K562 (cell line): ENCODE measurements around the gene MIXL1. TPM values are rescaled to one million over a fixed set of nuclear protein-coding genes. Genes with fewer than 3 reads are reported as not detected.

Experiments
- BCL6 ChIP-seq: fragments of 250-450 bp; sonication (Bioruptor Pico); IDR thresholded peaks from 2 replicates; pipeline ENCODE4 v1.4.0; 2020
- BRCA1 ChIP-seq, 2 experiments: fragments of 450-650 bp in 1 of 2; sonication (generic) in 1 of 2; formaldehyde crosslinking in 1 of 2; IDR thresholded peaks; 2 replicates each; pipeline versions ENCODE4 v1.5.0 to v1.6.1; 2017 to 2020; ENCODE audit warnings: mild to moderate bottlenecking in 1 of 2, missing genetic modification reagents in 1 of 2
- DDX20 ChIP-seq: fragments of 450-650 bp; IDR thresholded peaks from 2 replicates; pipeline ENCODE4 v1.6.1; 2016; ENCODE audit warnings: missing genetic modification characterization, low read depth, mild to moderate bottlenecking, missing compliant biosample characterization, moderate library complexity
- E2F4 ChIP-seq: sonication (generic); formaldehyde crosslinking; IDR thresholded peaks from 2 replicates; pipeline ENCODE4 v1.8.0; 2022; ENCODE audit warnings: mild to moderate bottlenecking, low read depth, missing genetic modification reagents
- ELF2 ChIP-seq: fragments of 250-450 bp; sonication (Bioruptor Pico); IDR thresholded peaks from 2 replicates; pipeline ENCODE4 v1.5.0; 2021; ENCODE audit warnings: mild to moderate bottlenecking
- ETV6 ChIP-seq, 3 experiments: fragments of 150-350 bp in 1 of 3; sonication (generic) in 1 of 3; formaldehyde crosslinking in 1 of 3; IDR thresholded peaks; 2 replicates each; pipeline versions ENCODE4 v1.6.1 to v1.8.0; 2014 to 2022; ENCODE audit warnings: borderline replicate concordance in 2 of 3, low read depth in 2 of 3, antibody characterized with exemption in 1 of 3, low read length in 1 of 3, mild to moderate bottlenecking in 1 of 3, missing genetic modification reagents in 1 of 3
- EWSR1 ChIP-seq: fragments of 450-650 bp; IDR thresholded peaks from 2 replicates; pipeline ENCODE4 v1.6.1; 2018; ENCODE audit warnings: borderline replicate concordance, mild to moderate bottlenecking, low read depth, moderate library complexity; ENCODE audit not compliant: partially characterized antibody
- FOXA3 ChIP-seq, 2 experiments: fragments of 450-650 bp in 1 of 2; sonication (generic) in 1 of 2; formaldehyde crosslinking; IDR thresholded peaks in 1 of 2; conservative IDR thresholded peaks in 1 of 2; 2 replicates each; pipeline versions ENCODE4 v1.4.0 to v1.8.0; 2020 to 2022; ENCODE audit warnings: mild to moderate bottlenecking in 2 of 2, missing genetic modification reagents in 1 of 2
- LCOR ChIP-seq: sonication (generic); formaldehyde crosslinking; IDR thresholded peaks from 2 replicates; pipeline ENCODE4 v1.8.0; 2022; ENCODE audit warnings: mild to moderate bottlenecking, missing genetic modification reagents
- MXI1 ChIP-seq: IDR thresholded peaks from 2 replicates; pipeline ENCODE4 v1.6.1; 2011; ENCODE audit warnings: low read depth, mild to moderate bottlenecking, improper control_type of control experiment, low read length
- PCBP1 ChIP-seq: fragments of 200-400 bp; formaldehyde crosslinking; IDR thresholded peaks from 2 replicates; pipeline ENCODE4 v1.6.1; 2018; ENCODE audit warnings: mild to moderate bottlenecking, low read depth, low read length; ENCODE audit not compliant: poor library complexity, severe bottlenecking
- POLR2G ChIP-seq: fragments of 200-400 bp; formaldehyde crosslinking; IDR thresholded peaks from 2 replicates; pipeline ENCODE4 v1.6.1; 2017; ENCODE audit warnings: low read depth, mild to moderate bottlenecking, antibody characterized with exemption, low read length, moderate library complexity
- POU5F1 ChIP-seq: fragments of 150-350 bp; IDR thresholded peaks from 2 replicates; pipeline ENCODE4 v1.6.1; 2014; ENCODE audit warnings: borderline replicate concordance, low read length, low read depth, mild to moderate bottlenecking; ENCODE audit not compliant: partially characterized antibody
- RBM25 ChIP-seq: fragments of 200-400 bp; formaldehyde crosslinking; IDR thresholded peaks from 2 replicates; pipeline ENCODE4 v1.6.1; 2018; ENCODE audit warnings: low read length, low read depth, moderate library complexity; ENCODE audit not compliant: severe bottlenecking
- RBM34 ChIP-seq: fragments of 200-400 bp; formaldehyde crosslinking; IDR thresholded peaks from 2 replicates; pipeline ENCODE4 v1.6.1; 2018; ENCODE audit warnings: low read length, borderline replicate concordance; ENCODE audit not compliant: insufficient read depth
- SIN3B ChIP-seq: fragments of 450-650 bp; IDR thresholded peaks from 2 replicates; pipeline ENCODE4 v1.6.1; 2017; ENCODE audit warnings: low read depth, mild to moderate bottlenecking, moderate library complexity
- SP1 ChIP-seq: sonication (generic); formaldehyde crosslinking; IDR thresholded peaks from 2 replicates; pipeline ENCODE4 v1.8.1; 2022; ENCODE audit warnings: mild to moderate bottlenecking, missing genetic modification reagents
- TBP ChIP-seq: optimal IDR thresholded peaks from 2 replicates; pipeline ENCODE3; 2011; ENCODE audit warnings: low read depth, low read length, improper control_type of control experiment
- U2AF1 ChIP-seq: fragments of 200-400 bp; formaldehyde crosslinking; optimal IDR thresholded peaks from 2 replicates; pipeline ENCODE3; 2017; ENCODE audit warnings: mild to moderate bottlenecking, low read depth, low read length, moderate library complexity
- ZBTB12 ChIP-seq: fragments of 250-450 bp; sonication (Bioruptor Pico); IDR thresholded peaks from 2 replicates; pipeline ENCODE4 v1.4.0; 2020
- ZBTB5 ChIP-seq: fragments of 450-650 bp; IDR thresholded peaks from 2 replicates; pipeline ENCODE4 v1.6.1; 2017; ENCODE audit warnings: antibody characterized with exemption
- ZC3H4 ChIP-seq: sonication (generic); formaldehyde crosslinking; IDR thresholded peaks from 2 replicates; pipeline ENCODE4 v1.9.0; 2021; ENCODE audit warnings: missing genetic modification reagents, borderline replicate concordance
- polyA plus RNA-seq, 8 experiments: library from polyadenylated mRNA; depleted of rRNA in 4 of 8; stranded (reverse) in 5 of 8; unstranded in 3 of 8; fragments of >200 nt; fragmentation: Nextera tagmentation in 2 of 8; fragmentation: Illumina TruSeq in 1 of 8; extraction: Ambion mirVana in 2 of 8; extraction: Trizol in 1 of 8; gene quantifications; 2 replicates each; pipeline versions ENCODE4 v1.2.1 to v1.2.3, GENCODE V29; 2011 to 2014; ENCODE audit warnings: inconsistent platforms in 1 of 8, missing spikeins in 1 of 8
- total RNA-seq, 7 experiments: library from RNA; depleted of rRNA in 6 of 7; stranded (reverse); fragments of >200 nt in 6 of 7; fragmentation: Illumina TruSeq in 2 of 7; extraction: Trizol in 2 of 7; gene quantifications; 2 replicates each; pipeline versions ENCODE4 v1.2.1 to v1.2.3, GENCODE V29; 2011 to 2021; ENCODE audit warnings: low replicate concordance in 1 of 7

The MIXL1 gene
- total and polyA plus RNA-seq, 9 of the 15 experiments (the other 6 are each of a cell fraction or from before 2014, with no cell fraction given): not detected

- TF ChIP-seq BRCA1 (IDR thresholded peaks at IDR 0.05) (no peak), BRCA1 (CRISPR knock-in tag; IDR thresholded peaks at IDR 0.05) (no peak), ZC3H4 (CRISPR knock-in tag) (no peak), SIN3B (peak; percentile 84), RBM25 (no peak), FOXA3 (CRISPR knock-in tag; conservative IDR thresholded peaks at IDR 0.05 in 1 of 2, IDR thresholded peaks at IDR 0.05 in 1 of 2) (peak in 1 of 2 experiments; percentile 53; a peak in 1 of 4 replicates), ZBTB12 (peak; percentile 39; the same call in 1 of the 2 replicates), SP1 (peak; percentile 56), EWSR1 (no peak), TBP (peak; percentile 89), ETV6 (IDR thresholded peaks at IDR 0.05; ENCODE audit: borderline replicate concordance in 1 of 2, low read depth in 2 of 2, low read length in 1 of 2) (0 out of 4 replicates have a peak, but pooled peaks of 1 of the 2 experiments have one; percentile 27), ETV6 (CRISPR knock-in tag; IDR thresholded peaks at IDR 0.05; ENCODE audit: borderline replicate concordance) (no peak), MXI1 (no peak; the same call in 1 of the 2 replicates), PCBP1 (peak; percentile 75), U2AF1 (no peak), POU5F1 (no peak), LCOR (peak; percentile 34), DDX20 (tag) (no peak), ZBTB5 (no peak), BCL6 (CRISPR knock-in tag) (no peak), RBM34 (no peak), E2F4 (CRISPR knock-in tag) (no peak), POLR2G (peak; percentile 100), ELF2 (CRISPR knock-in tag) (peak; percentile 83)
These were observed 37.1 kb upstream of the MIXL1 start, which contains the start of gene ACBD3 (continued) for GRCh38 chr1:226186124-226187018.
